Stimulated activated CD4-positive, alpha-beta T cell treated with anti-CD3 and anti-CD28 coated beads, TNF-alpha, amount 100 ng/mL, for 4 hours (primary cell): ENCODE results near the gene PRDM15.

Experiments used
- DNase-seq, 3 experiments: peaks; one replicate each; pipeline ENCODE4 v3.0.0-alpha.2; 2020; ENCODE audit warnings: low read depth in 3 of 3

Gene PRDM15

DNA sequence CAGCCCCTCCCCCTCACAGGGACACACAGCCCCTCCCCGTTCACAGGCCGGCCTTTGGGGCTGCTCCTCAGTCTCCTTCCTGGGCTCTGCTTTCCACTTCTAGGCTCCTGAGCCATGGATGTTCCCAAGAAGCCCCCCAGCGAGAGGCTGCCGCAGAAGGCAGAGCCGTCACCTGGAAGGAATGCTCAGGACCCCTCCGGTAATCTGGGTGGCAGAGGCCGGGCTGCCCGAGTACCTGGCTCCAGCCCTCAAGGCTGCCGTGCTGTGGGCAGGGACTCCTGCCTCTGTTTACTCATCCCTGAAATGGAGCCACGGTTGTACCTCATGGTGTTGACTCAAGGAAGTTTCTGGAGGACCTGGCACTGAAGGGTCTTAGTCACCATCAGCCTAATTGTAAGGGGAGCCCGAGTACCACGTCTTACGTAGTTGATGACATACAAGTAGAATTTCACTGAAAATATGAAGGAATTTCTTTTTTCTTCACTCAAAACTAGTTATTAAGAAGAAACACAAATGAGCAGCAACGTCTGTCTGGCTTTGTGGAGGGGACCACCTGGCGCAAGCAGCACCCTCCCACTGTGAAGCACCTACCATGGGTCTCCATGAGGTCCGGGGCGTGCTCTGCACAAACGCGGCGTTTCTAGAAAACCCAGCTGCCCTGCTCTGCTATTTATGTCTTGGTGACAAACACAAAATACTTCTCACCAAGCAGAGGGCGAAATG lies 33.7 kb downstream of the PRDM15 start:
- DNase-seq: no peak

DNA sequence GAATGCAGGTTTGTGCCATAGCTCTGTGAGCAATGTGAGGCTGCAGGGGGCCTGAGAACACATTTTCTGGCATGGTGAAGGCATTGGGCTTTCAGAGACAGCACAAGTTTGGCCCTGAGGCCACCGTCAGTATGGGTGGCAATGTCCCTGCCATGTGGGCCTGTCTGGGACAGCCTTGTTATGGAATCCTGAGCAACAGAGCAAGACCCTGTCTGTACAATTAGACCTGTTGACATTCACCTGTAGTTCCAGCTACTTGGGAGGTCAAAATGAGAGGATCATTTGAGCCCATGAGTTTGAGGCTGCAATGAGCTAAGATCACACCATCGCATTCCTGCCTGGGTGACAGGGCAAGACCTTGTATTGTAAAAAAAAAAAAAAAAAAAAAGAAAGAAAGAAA lies 35.6 kb downstream of the PRDM15 start:
- no peak for DNase-seq

DNA sequence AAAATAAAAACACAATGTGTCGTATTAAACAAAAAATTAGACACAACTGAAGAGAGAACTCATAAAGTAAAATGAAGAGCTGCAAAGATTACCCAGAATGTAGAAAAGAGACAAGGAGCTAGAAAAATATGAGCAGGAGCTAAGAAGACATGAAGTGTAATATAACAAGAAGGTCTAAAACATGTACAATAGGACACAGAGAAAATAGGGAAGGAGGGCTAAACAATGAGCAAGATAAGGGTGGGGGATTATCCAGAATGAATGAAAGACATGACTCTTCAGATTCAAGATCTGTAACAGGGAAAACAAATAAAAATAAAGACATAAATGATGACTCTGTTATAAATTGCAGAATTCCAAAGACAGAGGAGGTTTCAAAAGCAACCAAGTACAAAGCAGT lies 38.3 kb downstream of the PRDM15 start:
- no peak for DNase-seq

DNA sequence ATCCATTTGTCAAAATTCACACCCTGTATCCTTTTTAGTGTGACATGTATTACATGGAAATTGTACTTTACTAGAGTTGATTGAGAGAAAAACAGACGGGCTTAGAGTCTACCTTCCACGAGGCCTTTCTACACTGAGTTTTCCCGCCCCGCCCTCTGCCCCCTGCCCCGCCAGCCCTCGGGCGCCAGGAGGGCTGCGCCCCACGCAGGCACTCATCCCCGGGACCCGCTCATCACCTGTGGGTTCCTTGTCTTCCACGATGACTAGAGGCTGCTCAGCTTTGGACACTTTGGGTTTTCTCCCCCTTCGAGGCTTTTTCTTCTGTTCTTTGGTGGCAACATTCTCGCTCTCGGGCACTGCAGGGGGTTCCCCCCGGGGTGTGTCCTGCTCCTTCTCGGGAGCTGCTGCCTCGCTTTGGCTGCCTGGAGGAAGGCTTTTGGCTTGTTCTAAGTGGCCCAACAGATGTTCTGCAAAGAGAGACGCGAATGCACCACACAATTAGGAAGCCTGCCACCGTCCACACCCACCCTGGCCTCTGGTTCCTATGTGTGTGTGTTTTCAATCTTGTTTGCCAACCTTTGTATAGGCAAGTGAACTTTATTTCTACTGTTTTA lies 39.6 kb downstream of the PRDM15 start:
- DNase-seq: no peak

DNA sequence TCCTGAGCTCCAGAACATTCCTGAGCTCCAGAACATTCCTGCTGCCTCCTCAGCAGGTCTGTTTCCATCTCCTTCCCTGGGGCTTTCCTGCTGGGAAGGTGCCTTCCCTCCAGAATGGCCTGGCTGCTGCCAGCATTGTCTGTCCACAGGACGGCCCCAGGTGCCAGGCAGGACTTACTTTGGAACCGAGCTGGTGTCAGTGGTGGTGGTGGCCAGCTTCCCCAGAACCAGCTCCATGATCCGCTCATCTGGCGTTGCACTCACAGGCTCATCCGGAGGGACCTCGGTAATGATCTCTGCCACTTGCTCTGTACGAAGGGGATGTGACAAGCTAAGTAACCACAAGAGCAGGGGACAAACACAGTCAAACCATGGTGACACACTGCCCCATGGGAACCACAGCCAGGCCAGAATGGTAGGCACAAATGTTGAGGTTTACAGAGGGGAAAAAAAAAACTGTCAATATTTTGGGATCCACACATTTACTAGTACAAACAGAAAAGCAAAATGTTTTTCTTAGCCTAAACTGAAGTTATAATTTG lies 41.3 kb downstream of the PRDM15 start:
- DNase-seq: no peak

DNA sequence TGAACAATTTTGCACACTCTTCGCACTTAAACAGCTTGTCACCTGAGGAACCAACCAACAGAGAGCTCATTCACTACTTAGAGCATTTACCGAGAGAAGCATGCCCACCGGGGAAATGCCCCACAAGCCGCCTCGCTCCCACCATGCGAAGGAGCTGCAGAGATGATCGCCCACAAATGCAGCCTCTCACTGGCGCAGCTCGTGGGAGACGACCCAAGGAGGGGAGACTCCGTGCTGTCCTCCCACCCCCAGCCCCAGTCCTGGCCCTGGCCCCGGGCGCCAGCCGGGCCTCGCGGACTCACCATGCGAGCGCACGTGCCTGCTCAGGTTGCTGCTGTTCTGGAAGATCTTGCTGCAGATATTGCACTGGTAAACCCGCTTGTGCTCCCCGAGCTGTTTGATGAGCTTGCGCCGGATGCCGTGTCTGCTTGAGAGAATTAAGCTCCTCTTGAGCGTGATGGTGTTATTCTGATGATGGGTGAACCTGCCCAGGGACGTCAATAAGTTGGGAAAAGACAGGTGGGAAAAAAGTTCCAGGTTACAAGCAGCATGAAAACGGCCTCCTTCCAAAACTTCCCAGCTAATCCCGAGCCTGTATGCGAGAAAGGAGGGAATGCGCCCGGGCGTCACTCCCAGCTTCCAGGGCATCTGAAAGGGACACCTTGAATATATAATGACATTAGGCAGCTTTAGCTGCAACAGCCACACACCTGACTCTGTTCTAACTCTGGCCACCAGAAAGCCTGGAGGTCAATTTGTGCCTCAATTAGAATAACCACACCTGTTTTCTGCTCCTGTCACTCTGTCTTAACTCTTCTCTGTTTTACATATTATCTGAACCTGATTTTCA lies 42.8 kb downstream of the PRDM15 start:
- DNase-seq: no peak

DNA sequence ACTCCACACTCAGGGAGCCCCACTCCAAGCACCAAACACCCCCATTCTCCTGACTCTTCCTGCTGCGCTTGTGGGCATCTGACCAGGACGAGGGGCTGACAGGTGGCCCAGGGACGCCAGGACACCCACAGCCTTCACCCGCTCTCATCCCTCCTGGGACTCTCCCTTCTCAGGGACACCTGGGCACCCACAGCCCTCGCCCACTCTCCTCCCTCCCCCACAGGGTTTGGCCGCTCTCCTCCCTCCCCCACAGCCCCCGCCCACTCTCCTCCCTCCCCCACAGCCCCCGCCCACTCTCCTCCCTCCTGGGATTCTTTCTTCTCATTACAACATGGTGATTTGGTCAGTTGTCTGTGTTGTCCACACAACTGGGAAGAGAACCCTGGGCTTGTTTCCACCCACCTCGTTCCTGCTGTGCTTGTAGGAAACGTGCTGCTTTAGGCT lies 43.4 kb downstream of the PRDM15 start:
- DNase-seq: no peak

DNA sequence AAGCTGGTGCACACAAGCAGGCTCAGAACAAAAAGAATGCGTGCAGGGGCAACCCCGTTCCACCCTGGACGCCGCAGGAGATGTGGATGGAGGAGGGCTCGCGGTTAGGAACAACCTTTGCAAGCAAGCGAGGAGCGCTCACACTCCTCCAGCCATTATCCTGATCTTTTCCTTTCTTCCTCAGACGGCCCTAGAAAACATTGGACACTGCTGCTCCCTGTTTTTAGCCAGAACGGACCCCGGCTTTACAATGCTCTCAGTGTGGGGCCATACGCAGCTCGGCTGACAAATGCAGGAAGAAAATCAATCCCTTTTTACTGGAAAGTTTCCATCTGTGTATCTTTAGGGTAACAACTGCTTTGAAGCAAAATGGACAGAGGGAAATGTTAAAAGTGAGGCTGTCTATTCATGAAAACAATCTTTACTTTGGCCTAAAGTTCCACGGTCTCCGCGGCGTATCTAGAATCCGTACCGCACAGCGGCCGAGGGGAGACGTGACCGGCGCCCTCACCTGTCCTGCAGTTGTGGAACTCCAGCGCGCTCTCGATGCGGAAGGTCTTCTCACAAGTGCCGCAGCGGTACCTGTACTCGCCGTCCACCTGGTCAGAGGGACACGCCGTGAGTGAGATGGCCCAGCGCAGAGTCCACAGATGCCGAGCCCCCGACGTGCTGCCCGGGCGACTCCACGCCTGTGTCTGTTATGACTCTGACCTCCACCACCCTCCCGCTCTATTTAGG lies 44.0 kb downstream of the PRDM15 start:
- DNase-seq: no peak

DNA sequence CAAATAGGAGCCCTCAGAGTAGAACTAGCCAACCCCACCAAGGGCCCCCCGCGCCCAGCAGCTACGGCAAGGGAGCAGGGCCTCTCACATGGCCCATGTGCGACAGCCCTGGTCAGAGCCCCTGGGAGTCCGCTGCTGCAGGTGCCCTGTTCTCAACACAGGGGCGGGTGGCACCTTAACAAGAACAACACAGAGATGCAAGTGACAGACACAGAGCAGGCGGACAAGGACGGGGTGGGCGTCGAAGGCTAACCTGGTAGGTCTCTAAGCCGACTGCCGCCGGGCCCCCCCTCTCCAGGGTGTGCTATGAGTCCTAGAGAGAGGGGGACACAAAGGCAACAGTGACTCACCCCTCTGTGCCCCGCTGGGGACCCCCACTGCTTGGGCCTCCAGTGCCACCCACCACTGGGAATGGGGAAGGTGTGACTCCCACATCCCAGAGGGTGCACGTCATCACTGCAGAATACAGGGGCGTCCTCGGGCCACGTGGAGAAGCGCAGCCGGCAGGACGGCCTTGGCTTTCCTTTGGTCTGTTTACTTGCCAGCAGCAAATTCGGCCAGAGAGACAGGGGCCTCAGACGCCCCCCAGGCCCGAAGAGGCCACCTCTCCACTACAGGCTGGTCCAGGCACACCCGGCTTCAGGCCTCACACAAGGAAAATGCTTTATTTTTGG lies 44.8 kb downstream of the PRDM15 start:
- no peak for DNase-seq

DNA sequence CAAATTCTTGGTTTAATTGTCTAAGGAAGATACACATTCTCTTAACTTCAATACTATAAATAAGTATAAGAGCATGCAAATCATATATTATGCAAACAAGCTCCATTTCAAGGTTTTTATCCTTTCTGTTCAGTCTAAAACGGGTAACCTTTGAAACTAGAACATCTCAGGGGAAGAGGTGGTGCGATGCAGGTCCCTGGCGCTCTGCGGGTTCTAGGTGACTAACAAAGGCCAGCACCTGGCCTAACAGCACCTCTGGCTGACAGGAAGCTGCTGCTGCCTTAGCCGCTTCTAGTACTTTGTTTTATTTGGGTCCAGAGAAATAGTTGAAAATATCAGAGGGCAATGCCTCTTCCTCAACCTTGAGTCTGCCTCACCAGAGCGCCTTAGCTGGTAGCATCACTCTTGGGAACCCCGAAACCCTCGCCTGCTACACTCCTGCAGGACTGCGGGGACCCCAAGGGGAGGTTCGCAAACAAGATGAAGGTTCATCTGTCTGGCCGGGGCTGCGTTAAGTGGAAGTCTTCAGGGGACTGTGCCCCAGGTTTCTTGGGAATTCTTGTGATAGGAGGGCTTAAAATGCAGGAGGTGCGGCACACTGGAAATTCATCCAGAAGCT lies 45.5 kb downstream of the PRDM15 start:
- no peak for DNase-seq

DNA sequence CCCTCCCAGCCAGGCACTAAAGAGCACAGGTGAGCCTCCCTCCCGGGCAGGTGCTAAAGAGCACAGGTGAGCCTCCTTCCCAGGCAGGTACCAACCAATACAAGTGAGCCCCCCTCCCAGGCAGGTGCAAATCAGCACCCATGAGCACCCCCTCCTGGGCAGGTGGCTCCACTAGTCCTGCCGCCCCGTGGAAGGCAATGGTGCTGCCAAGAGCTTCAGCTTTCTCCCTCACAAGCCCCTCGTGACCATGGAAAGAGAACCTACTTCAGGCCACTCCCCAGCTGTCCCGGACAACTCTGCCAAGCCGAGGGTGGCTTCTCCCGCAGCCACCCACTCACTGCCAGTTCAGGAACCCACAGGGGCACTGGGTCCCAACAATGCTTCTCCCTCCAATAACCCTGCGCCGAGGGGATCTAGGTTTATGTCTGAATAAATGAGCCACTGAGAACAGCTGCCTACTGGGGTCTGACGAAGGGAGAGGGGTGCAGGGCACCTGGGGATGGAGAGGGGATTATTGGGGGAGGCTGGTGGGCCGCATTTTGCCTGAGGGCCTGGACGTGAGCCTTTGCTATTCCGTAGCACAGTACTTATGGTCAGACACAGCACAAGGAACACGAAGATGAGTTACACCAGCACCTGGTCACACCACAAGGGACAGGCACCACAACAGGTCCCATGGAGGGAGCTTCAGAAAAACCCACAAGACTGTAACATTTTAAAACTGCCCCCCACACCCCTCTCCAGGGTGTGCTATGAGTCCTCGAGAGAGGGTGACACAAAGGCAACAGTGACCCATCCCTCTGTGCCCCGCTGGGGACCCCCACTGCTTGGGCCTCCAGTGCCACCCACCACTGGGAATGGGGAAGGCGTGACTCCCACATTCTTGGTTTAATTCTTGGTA lies 46.3 kb downstream of the PRDM15 start:
- no peak for DNase-seq

DNA sequence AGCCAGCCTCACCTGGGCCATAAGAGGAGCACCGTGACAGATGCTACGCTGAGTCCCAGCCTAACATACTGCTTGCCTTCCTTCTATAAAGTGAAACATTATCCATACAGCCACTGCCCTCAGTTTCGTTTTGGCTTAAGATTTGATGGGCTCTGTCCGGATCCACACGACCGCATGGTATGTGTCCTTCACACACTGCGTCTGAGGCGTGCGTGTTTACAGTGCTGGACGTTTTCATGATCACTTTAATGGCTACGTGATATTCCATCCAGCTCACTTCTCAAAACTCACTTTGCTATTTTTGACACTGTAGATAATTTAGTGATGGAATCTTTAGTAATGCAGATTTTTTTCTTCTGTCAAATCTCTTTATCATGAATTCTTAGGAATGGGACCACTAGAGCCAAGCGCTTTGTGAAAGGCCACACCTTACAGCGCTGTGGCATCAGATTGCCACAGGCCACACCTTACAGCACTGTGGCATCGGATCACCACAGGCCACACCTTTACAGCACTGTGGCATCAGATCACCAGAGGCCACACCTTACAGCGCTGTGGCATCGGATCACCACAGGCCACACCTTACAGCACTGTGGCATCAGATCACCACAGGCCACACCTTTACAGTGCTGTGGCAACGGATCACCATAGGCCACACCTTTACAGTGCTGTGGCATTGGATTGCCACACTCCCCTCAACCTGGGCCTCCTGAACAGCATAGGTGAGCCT lies 47.1 kb downstream of the PRDM15 start:
- DNase-seq: no peak

DNA sequence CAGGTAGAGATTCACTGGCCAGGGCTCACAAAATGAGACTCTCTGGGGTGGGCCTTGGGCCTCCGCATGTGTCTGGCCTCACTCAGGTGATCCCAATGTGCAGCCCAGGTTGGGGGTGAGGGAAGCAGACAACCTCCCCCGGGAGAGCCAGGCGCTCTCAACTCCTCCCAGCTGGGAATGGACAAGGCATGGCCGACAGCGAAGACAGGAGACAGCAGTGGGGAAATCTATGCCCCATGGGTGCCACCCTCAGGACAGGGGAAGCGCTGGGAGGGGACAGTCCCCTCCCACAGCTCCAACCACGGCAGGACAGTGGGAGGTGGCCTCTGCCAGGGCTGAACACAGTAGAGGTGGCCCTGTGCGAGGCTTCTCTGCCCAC lies 47.7 kb downstream of the PRDM15 start:
- DNase-seq: no peak

DNA sequence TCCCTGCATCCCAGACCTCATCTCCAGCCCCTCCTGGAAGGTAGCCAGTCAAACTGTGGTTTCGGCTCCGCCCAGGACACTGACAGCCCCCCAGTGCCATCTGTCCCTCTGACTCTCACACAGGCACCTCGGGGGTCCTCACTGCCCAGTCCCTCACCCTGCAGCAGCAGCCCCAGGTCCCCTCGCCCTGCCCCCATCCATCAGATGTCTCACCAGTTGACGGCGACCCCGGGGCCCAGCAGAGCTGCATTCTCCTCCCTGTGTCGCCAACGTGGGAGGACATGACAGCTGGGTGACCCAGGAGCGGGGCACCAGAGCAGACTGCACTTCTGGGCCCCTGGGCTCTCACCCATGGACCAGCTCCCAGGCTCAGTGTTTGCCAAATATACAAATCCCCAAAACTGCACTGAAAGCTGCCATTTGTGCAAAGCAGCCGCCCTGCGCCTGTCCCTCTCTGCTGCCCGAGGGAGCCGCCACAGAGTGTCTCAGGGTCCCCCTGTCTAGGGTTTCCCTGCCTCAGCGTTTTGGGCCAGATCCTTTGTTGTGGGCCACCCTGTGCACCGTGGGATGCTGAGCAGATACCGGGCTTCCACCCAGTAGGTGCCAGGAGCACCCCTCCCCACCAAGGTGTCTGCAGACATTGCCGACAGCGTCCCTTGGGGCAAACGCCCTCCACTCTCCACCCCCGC lies 48.2 kb downstream of the PRDM15 start:
- no peak for DNase-seq

DNA sequence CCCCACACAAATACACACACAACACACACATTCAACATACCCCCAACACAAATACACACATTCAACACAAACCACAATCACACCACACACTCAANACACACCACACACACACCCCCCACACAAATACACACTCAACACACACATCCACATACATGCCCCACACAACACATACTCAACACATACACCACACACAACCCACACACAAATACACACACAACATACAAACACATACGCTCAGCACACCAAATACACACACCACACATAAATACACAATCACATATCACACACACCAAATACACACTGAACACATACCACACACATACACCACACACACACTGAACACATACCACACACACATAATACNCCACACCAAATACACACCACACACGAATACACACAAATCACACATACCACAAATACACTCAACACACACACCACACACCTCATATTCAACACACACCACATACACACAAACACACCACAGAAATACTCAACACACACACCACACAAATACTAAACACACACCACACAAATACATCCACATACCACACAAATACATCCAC lies 48.9 kb downstream of the PRDM15 start:
- no peak for DNase-seq

DNA sequence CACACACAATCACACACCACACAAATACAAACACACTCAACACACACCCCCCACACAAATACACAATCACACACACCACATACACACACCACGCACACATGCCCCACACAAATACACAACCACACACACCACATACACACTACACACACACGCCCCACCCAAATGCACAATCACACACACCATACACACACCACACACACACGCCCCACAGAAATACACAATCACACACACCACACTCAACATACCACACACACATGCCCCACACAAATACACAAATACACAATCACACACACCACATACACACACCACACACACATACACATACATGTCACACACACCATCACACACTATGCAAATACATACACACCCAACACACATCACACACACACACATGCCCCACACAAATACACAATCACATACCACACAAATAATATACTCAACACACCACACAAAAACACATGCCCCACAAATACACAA lies 50.2 kb downstream of the PRDM15 start:
- DNase-seq: no peak

DNA sequence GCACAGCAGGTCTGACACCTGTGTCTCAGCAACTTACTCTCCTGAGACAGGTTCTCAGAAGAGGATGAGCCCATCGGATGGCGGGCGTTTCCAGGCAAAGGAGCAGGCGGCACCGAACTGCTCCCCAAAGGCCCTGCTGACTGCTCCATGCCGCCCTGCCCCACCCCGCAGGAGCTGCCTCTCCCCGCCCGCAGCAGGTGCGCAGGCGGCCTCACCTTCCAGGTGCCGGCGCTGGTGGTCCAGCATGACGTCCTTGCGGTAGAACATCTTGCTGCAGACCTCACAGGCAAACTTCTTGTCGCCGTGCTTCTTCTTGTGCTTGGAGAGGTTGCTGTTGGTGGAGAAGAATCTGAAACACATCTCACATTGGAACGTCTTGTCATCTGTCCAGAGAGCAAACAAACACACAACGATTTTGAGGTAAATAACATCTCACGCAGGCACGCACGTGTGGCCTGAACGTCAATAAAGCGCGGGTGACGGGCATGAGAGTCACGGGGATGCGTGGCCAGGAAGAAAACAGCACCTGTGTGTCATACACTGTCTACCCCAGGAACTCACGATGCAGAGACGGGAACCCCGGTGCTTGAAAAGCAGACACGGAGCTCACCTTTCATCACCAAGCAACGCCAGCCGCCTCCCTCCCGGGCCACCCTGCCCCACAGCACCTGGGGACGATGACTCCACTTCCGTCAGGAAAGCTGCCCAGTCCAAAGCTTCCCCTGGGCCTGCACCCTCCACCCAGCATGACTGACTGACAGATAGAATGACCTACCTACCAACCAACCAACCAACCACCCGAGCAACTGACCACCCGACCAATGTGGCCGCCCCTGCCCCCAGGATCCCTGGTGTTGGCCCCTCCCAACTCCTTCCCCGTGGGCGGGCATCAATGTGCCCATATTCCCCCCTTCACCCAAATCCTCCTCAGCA lies 50.9 kb downstream of the PRDM15 start:
- no peak for DNase-seq
